Adipose tissue (tissue), 3 donors: ENCODE measurements around the gene KATNAL2. TPM values are rescaled to one million over a fixed set of nuclear protein-coding genes. Genes with fewer than 3 reads are reported as not detected.
"Not testable (repeated sequence)": the region's sequence is repeated elsewhere in the genome, so short reads cannot be mapped to it uniquely, and the experiment has no call there.

ENCODE experiments used
- H3K27ac ChIP-seq: one replicate; pipeline ENCODE4 v1.5.1; 2013; ENCODE audit warnings: low read depth, low read length
- WGBS, 3 donors: extraction: QIAGEN DNeasy Blood & Tissue Kit; methylation state at CpG; one replicate each; pipeline ENCODE4 v1.1.7; 2013; 5-methylcytosine and 5-hydroxymethylcytosine counted together
- polyA plus RNA-seq, 3 donors: library from polyadenylated mRNA; stranded (reverse); fragments of 200-250 nt; gene quantifications; one replicate each; pipeline ENCODE4 v1.2.3, GENCODE V29; 2013
- donor health status: healthy with polysubstance abuse.
- donor health status: Bipolar disorder and iron deficiency.
- donor health status: healthy.

KATNAL2 gene
- polyA plus RNA-seq, 3 donors: 0.86 to 6.7 (median 3.2) TPM

DNA sequence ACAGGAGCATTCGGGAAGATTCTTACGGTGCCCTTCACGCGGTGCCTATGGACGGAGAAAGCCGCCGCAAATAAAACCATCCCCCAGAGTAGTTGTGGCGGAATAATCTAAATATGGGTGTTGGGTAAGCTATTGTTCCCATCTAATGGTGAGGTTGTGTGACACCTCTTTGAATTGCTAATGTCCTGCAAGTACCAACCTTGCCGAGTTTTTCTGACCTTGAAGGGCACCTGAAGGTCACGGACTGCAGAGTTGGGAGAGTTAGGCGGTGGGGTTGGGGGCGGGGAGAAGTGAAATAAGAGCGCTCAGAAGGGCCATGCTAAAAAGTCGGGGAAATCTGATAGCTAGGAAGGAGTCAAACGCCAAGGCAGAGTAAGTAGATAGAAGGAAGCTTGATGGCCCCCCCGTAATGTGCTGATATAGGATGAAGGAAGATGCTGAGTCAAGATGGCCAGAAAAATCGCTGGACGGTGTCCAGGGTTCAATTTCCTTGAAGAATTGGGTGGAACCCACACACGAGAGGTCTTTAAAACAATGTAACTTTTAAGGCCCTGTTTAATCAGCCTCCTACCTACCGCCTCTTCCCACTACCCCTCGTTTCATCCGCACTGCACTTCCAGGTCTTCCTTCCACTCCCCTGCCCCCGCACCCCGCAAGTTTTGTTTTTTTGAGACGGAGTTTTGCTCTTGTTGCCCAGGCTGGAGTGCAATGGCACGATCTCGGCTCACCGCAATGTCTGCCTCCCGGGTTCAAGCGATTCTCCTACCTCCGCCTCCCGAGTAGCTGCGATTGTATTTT, 600 bp downstream of the KATNAL2 start:
- H3K27ac ChIP-seq: no peak overlapping the region
- 25 to 30% (median 28%) methylated on average over 33 of the region's 33 CpGs for whole genome bisulfite sequencing, 3 donors

DNA sequence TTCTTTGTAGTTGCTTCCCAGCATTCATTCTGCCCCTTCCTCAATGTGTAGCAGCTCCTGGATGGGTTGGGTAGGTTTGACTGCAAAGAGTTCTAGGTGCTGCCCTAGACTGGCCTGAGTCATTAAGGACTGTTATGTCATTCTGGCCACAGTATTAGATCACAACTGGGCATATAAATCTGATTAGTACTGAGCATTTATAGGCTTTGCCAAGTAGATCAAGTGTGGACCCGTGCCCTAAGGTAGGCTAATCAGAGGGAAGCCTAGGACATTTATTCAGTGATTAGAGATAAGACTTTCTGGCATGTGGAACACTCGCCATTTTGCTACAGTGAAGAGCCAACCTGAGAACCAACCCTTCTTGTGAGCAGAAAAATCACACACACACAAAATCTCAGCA, 2.7 kb downstream of the KATNAL2 start:
- WGBS, 3 donors: 36 to 90% (median 85%) methylated on average over 2 of the region's 2 CpGs
- H3K27ac ChIP-seq: no peak overlapping the region

DNA sequence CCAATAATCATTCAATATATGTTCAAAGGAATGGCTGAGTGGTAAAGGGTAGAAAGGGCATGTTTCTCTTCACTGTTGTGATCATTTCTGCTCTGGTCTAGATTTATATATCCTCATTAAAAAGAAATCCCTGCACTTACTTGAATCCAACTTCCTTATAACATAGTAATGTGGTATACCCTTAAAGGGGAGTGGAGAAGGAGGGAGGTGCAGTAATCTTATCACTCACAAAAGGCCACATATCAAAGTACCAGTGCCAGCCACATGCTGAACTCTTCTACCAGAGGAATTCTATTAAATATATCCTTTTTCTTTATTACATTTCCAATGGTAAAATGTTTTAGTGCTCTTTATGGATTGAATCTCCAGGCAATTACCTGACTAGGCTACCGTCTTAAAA, 3.3 kb downstream of the KATNAL2 start:
- no peak overlapping the region for H3K27ac ChIP-seq
- 93 to 100% (median 97%) methylated on average over 1 of the region's 1 CpG for WGBS, 3 donors

DNA sequence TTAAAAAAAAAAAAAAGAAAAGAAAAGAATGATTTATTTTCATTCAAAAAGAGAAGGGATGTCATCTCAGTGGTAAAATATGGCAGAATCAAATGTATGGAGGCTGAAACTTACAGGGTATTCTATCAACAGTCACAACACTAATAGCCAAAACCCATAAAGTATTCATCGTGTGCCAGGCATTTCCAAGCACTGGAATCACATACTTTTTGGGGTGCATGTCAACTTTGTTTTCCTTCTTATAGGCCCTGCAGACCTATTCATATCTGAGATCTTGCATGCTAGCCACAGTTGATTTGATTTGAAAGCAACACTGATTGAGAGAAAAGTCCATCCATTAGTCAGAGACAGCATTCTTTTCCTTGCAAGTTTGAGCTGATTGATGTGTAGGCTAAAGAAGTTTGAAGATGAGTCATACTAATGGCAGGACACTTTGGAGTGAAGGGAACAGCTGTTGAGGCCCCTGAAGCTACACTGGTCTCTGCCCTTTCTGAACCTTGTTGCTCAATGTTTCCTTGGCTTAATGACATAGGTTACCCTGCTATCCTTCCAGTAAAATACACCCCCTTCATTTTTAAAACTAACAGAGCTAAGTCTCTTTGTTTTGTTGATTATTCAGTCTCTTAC, 22.0 kb downstream of the KATNAL2 start:
- 88 to 97% (median 89%) methylated on average over 1 of the region's 1 CpG for WGBS, 3 donors
- no peak overlapping the region for H3K27ac ChIP-seq

DNA sequence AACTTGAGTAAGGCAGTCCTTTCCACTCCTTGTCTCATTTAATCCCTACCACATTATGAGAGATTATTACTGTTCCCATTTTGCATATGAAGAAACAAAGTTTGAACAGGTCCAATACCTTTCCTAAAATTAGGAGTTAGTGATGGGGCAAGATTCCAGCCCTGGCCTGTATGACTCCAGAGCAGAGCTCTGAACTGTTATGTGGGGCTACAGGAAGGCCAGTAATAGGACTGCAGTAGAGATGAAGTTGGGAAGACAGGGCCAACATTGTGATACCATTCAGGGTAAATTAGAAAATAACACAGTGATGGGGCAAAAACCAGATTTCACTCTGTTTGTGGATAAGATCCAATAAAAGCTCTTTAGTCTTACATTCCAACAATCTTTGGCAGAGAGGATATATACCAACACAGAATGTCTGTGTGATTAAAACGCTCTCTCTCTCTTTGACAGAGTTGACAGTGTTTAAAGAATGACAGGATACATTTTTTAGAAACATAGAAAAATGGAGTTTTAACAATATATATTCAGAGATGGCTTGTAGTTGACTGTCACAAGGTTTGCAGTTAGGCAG, 22.7 kb downstream of the KATNAL2 start:
- 73 to 83% (median 82%) methylated on average over 1 of the region's 1 CpG for WGBS, 3 donors
- H3K27ac ChIP-seq: no peak overlapping the region

- WGBS, 3 donors: 92 to 96% (median 95%) methylated on average over 2 of the region's 2 CpGs
Observed at GRCh38 chr18:46942646-46943045, 25.2 kb downstream of the KATNAL2 start.

GRCh38 chr18:46946656-46947282, 29.4 kb downstream of the KATNAL2 start:
- H3K27ac ChIP-seq: no peak overlapping the region
- WGBS, 3 donors: 1 to 9% (median 1%) methylated on average over 32 of the region's 32 CpGs

More at GRCh38 chr18:46942646-46943045, 25.2 kb downstream of the KATNAL2 start:
- no peak overlapping the region for H3K27ac ChIP-seq

GRCh38 chr18:46950064-46950656, 32.8 kb downstream of the KATNAL2 start:
- 63 to 70% (median 69%) methylated on average over 5 of the region's 5 CpGs for WGBS, 3 donors
- H3K27ac ChIP-seq: no peak overlapping the region

- 57 to 75% (median 72%) methylated on average over 5 of the region's 5 CpGs for WGBS, 3 donors
- H3K27ac ChIP-seq: no peak overlapping the region
Observed at GRCh38 chr18:46953195-46953594, 35.8 kb downstream of the KATNAL2 start.

GRCh38 chr18:46958209-46958608, 40.8 kb downstream of the KATNAL2 start:
- WGBS, 3 donors: 88 to 92% (median 91%) methylated on average over 4 of the region's 4 CpGs
- no peak overlapping the region for H3K27ac ChIP-seq

- 97% methylated on average over 6 of the region's 79 CpGs; no CpG with 5 or more reads in 2 of the 3 donors for WGBS, 3 donors
Observed at GRCh38 chr18:46963656-46964578, 46.5 kb downstream of the KATNAL2 start.

DNA sequence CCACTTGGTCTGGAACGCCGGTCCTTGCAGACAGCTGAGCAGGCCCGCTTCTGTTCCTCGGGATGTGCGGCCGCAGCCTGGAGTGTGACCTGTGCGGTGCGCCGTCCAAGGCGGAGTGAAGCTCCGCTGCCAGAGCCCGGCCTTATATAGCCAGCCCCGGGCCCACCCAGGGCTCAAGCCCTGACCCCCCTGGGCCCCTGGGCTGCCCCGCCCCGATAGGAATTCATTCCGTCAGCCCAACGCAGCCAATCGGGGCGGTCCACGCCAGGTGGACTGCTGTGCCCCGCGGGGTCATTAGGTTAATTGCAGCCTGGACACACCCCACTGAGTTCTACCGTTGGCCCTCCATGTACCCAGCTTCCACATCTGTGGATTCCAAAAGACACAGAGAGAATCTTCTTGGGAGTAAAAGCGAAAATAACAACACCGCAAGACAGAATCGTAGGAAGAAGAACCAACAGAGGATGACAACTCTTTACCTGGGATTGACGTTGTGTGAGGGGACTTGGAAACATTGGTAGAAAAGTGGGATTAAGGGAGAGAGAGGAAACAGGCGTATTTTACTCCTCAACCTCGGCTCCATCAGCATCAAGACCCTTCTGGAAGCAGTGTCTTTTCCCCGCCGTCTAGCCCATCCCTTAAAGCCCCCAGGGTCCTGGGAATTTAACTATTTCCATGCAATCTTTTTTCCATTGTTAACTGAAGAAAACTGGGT, 47.3 kb downstream of the KATNAL2 start:
- not testable (repeated sequence) for H3K27ac ChIP-seq
- WGBS, 3 donors: 63 to 93% (median 90%) methylated on average over 3 to 8 of the region's 31 CpGs

More at GRCh38 chr18:46963656-46964578, 46.5 kb downstream of the KATNAL2 start:
- not testable (repeated sequence) for H3K27ac ChIP-seq

- H3K27ac ChIP-seq: not testable (repeated sequence)
- no CpG with 5 or more reads among the region's 10 CpGs for WGBS, 3 donors
Observed at GRCh38 chr18:46966266-46966665, 48.9 kb downstream of the KATNAL2 start.

- no CpG with 5 or more reads among the region's 32 CpGs for WGBS, 3 donors
Observed at GRCh38 chr18:46969551-46969950, 52.1 kb downstream of the KATNAL2 start.

DNA sequence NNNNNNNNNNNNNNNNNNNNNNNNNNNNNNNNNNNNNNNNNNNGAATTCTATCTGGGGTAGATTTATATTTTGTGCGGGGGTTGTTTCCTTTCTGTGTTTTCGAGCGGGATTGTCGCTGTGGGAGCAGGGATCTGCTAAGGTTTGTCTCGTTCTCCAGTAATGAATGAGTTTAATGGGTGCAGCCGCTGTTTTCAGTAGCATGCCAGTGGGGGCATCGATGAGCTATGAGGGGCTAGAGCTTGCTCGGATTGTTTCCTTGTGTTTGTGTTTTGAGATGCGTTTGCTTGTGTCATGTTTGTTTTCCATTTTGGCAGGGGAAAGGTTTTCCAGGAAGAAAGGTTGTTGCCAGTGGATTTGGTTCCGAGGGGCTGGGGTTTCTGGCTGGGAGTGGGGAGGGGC, 102.5 kb downstream of the KATNAL2 start:
- no CpG with 5 or more reads among the region's 10 CpGs for WGBS, 3 donors
- H3K27ac ChIP-seq: not testable (repeated sequence)

More at GRCh38 chr18:46969551-46969950, 52.1 kb downstream of the KATNAL2 start:
- H3K27ac ChIP-seq: not testable (repeated sequence)

DNA sequence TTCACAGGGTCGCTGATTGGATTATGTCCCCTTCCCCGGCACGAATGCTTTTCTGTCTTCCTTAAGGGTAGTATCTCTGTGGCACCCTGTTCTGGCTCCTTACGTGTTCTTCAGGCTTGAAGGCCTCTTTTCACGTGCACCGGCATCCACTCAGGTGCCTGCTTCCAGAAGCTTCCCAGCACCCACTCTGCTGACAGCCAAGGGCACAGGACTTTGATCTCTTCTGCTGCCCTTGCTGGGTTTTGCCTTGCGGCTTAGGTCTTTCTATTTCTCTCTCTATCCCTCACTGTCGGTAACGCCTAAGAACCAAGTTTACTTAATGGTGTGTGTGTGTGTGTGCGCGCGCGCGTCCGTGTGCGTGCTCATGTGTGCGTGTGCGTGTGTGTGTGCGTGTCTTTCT, 103.4 kb downstream of the KATNAL2 start:
- H3K27ac ChIP-seq: not testable (repeated sequence)
- no CpG with 5 or more reads among the region's 19 CpGs for WGBS, 3 donors

DNA sequence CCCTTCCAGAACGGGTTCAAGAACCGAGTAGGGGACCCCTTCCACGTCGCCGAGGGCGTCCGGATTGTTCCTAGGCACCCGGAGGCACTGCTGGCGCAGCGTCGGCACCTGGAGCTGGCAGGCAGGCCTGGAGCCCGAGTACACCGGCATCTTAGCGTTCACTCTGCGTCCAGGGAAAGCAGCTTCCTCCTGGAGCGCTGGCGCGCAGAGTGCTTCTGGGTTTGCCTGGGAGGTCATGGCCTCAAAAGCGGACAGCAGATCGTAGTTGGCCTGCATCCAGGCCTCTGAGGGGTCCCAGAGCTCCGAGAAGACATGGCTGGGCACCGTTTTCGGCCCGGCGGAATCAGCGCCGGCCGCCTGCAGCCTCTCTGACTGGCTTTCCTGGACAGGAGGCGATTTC, 105.4 kb downstream of the KATNAL2 start:
- 94 to 97% (median 95%) methylated on average over 9 of the region's 29 CpGs for WGBS, 3 donors
- not testable (repeated sequence) for H3K27ac ChIP-seq
